Bronchial epithelial cell (primary cell): Measurements from ENCODE around the gene FBRS. TPM values are rescaled to one million over a fixed set of nuclear protein-coding genes. Genes with fewer than 3 reads are reported as not detected.

Experiments used
- DNase-seq: peaks from one replicate; pipeline ENCODE4 v3.0.0-alpha.2; 2010; ENCODE audit warnings: low read depth
- FAIRE-seq: peaks from 2 replicates; lab custom pipeline; 2011; peaks lifted over from hg19 to GRCh38; lab: Jason Lieb, UNC
- H3K27me3 ChIP-seq: 2 replicates; pipeline ENCODE4 v1.5.1; 2011; ENCODE audit warnings: low read length; ENCODE audit not compliant: control insufficient read depth, insufficient read depth
- H3K36me3 ChIP-seq: 2 replicates; pipeline ENCODE4 v1.5.1; 2011; ENCODE audit warnings: low read length; ENCODE audit not compliant: control insufficient read depth, insufficient read depth
- H3K4me3 ChIP-seq: 2 replicates; pipeline ENCODE4 v1.5.1; 2011; ENCODE audit warnings: mild to moderate bottlenecking, low read depth, low read length, control low read depth
- total RNA-seq: library from RNA; depleted of rRNA; stranded (reverse); fragments of >200 nt; gene quantifications from 2 replicates; pipeline ENCODE4 v1.2.1, GENCODE V29; 2014
- TF ChIP-seq, protein P1 (sequence below): IDR thresholded peaks from 2 replicates; pipeline ENCODE4 v1.5.1; 2011; ENCODE audit warnings: mild to moderate bottlenecking, moderate library complexity, low read length, control low read depth, inconsistent platforms; ENCODE audit not compliant: insufficient read depth, severe bottlenecking

Gene FBRS
- total RNA-seq, 1 donor from 2014 or later = 7.9 TPM

DNA sequence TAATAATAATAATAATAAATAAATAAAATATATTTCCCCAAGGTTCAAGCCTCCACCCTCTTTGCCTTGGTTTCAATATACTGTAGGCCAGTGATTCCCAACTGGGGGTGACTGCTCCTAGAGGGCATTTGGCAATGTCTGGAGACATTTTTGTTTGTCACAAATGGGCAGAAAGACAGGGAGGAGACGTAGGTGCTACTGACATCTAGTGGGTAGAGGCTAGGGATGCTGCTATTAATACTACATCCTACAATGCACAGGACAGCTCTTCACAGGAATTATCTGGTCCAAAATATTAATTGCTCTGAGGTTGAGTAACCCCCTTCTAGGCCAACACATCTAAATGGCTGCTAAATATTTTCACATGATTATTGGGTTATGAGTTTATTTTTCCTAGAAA, 20.3 kb upstream of the FBRS start:
- FAIRE-seq (no peak), DNase-seq (peak; percentile 56)
- TF ChIP-seq, protein P1, sequence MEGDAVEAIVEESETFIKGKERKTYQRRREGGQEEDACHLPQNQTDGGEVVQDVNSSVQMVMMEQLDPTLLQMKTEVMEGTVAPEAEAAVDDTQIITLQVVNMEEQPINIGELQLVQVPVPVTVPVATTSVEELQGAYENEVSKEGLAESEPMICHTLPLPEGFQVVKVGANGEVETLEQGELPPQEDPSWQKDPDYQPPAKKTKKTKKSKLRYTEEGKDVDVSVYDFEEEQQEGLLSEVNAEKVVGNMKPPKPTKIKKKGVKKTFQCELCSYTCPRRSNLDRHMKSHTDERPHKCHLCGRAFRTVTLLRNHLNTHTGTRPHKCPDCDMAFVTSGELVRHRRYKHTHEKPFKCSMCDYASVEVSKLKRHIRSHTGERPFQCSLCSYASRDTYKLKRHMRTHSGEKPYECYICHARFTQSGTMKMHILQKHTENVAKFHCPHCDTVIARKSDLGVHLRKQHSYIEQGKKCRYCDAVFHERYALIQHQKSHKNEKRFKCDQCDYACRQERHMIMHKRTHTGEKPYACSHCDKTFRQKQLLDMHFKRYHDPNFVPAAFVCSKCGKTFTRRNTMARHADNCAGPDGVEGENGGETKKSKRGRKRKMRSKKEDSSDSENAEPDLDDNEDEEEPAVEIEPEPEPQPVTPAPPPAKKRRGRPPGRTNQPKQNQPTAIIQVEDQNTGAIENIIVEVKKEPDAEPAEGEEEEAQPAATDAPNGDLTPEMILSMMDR = peak; percentile 67
- H3K27me3 ChIP-seq = no peaks in the 10 kb centered on the region
- no peaks in the 10 kb centered on the region for H3K36me3 ChIP-seq
- H3K4me3 ChIP-seq = no peak overlapping the region

DNA sequence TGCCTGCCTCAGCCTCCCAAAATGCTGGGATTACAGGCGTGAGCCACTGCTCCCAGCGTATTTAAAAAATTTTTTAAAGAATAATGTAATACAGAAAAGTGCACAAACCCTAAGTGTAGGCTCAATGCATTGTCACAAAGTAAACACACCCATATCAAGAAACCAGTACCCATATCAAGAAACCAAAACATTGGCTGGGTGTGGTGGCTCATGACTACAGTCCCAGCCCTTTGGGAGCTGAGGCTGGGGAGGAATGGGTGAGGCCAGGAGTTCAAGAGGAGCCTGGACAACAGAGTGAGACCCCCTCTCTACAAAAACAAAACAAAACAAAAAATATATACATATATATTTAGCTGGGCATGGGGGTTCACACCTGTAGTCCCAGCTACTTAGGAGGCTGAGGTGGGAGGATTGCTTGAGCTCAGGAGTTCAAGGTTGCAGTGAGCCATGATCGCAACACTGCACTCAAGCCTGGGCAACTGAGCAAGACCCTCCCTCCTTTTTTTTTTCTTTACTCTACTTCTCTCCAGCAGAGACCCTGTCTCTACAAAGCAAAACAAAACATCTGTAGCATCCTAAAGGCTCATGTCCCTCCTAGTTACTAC, 16.8 kb upstream of the FBRS start:
- H3K36me3 ChIP-seq = no peaks in the 10 kb centered on the region
- FAIRE-seq = no peak
- TF ChIP-seq, protein P1 = no peak
- no peak for DNase-seq
- no peak overlapping the region for H3K4me3 ChIP-seq
- no peaks in the 10 kb centered on the region for H3K27me3 ChIP-seq

DNA sequence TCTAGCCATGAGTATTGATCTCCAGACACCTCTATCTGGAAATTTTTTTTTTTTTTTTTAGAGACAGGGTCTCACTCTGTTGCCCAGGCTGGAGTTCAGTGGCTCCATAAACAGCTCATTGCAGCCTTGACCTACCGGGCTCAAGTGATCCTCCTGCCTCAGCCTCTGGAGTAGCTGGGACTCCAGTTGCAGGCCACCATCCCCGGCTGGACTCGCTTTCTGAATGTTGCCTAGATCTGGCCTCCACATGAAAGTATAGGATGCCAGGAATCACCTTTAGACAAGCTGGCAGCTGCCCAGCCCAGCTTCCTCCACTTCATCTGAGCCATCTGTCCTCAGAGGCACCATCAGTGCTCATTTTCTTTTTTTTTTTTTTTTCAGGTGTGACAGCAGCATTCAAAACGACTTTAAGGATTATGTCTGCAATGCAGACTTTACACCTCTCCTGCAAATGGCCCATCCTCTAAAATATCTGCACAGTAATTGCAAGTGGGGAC, 13.8 kb upstream of the FBRS start:
- no peaks in the 10 kb centered on the region for H3K27me3 ChIP-seq
- TF ChIP-seq, protein P1 = no peak
- H3K36me3 ChIP-seq = no peaks in the 10 kb centered on the region
- DNase-seq (no peak), FAIRE-seq (no peak)
- no peak overlapping the region for H3K4me3 ChIP-seq

DNA sequence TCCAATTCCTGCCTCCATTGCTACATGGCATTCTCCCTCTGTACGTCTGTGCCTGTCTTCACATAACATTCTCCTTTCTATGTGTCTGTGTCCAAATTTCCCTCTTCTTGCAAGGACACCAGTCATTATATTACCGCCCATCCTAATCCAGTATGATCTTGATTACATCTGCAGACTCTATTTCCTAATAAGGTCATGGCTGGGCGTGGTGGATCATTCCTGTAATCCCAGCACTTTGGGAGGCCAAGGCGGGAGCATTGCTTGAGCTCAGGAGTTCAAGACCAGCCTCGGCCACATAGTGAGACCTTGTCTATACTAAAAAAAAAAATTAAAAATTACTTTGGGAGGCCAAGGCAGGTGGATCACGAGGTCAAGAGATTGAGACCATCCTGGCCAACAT, 12.5 kb upstream of the FBRS start:
- DNase-seq (no peak), FAIRE-seq (no peak)
- Histone ChIP-seq H3K27me3 (no peaks in the 10 kb centered on the region), H3K36me3 (no peaks in the 10 kb centered on the region), H3K4me3 (no peak overlapping the region)
- TF ChIP-seq, protein P1 = no peak

DNA sequence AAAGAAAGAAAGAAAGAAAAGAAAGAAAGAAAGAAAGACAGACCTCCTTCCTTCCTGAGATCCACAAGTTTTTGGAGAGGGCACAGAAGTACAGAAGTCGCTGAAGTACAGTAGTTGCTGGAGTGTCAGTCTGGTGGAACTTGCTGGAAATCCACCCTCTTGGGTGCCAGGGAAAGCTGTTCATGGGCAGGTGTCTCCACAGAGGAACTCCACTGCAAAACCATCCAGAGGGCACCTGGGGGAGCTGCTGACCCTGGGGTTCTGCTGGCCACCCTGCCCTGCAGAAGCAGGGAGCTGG, 11.0 kb upstream of the FBRS start:
- no peaks in the 10 kb centered on the region for H3K36me3 ChIP-seq
- TF ChIP-seq, protein P1 = no peak
- H3K4me3 ChIP-seq = no peak overlapping the region
- no peaks in the 10 kb centered on the region for H3K27me3 ChIP-seq
- DNase-seq (no peak), FAIRE-seq (no peak)
